ENCODE measurements around the gene MX1.
A peak's percentile ranks its signal among the peaks of the same experiment; 100 is the strongest.
"Not testable (repeated sequence)": the region's sequence is repeated elsewhere in the genome, so short reads cannot be mapped to it uniquely, and the experiment has no call there.

The MX1 gene

DNA sequence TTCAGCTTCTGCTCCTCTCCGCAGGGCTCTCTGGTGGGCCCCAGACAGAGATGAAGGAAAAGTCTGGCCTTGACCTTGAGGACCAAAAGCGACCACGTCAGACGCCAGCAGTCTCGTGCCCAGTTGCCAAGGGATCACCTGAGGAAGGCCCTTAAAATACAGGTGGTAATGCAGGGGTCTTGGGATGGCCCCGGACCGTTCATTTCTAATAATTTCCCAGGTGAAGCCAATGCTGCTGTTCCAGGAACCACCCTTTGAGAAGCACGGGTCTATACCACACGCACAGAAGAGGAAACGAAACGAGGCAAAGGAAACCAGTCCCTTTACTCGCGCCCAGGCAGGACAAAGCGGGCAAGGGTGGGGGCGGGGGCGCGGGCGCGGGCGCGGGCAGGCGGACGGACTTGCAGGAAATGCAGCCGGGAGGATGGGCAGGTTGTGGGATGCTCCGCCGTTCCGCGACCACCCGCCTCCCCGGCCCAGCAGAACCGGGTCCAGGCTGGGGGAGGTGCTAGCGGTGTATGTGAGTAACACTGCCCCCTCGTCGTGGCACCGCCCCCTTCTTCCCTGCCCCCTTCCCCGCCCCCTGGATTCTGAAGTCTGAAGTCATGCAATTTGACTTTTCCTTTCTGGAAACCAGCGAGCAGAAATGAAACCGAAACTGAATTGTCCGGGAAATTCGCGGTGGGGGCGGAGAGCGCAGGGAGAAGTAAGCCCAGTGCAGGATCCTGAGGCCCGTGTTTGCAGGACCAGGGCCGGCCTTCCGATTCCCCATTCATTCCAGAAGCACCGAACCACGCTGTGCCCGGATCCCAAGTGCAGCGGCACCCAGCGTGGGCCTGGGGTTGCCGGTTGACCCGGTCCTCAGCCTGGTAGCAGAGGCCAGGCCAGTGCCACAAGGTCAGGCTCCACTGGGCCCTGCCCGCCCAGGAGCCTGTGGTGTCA lies 5.8 kb upstream of the MX1 start:
- Histone ChIP-seq H4K91ac (ENCODE audit: low read length) (peak overlapping the region; percentile 100), H4K8ac (ENCODE audit: low read length) (peak overlapping the region; percentile 100), H3K23ac (ENCODE audit: low read length in 2 of 2) (no peak overlapping the region), H3K18ac (ENCODE audit: low read depth in 1 of 2, low read length in 2 of 2) (peak overlapping the region; percentile 91 to 100), H3K4me3 (ENCODE audit: insufficient read depth in 1 of 2, low read depth in 1 of 2, low read length in 2 of 2) (peak overlapping the region; percentile 65 to 84), H2BK15ac (ENCODE audit: low read depth, poor library complexity, severe bottlenecking) (peak overlapping the region; percentile 88), H3K9me3 (ENCODE audit: control insufficient read depth, low read length) (no peaks in the 10 kb centered on the region), H3K27ac (ENCODE audit: low read length, poor library complexity, severe bottlenecking) (peak overlapping the region; percentile 36), H3K14ac (ENCODE audit: low read length in 2 of 2) (peak overlapping the region in 1 of 2 experiments; percentile 31), H3K36me3 (ENCODE audit: control insufficient read depth in 1 of 2, insufficient read depth in 2 of 2, low read depth in 1 of 2, low read length in 2 of 2) (no peaks in the 10 kb centered on the region), H2AFZ (ENCODE audit: low read depth, low read length) (peak overlapping the region; percentile 66), H3K27me3 (ENCODE audit: control insufficient read depth in 1 of 2, insufficient read depth in 1 of 2, low read length in 2 of 2) (no peaks in the 10 kb centered on the region), H3K4me2 (ENCODE audit: low read length, poor library complexity, severe bottlenecking) (peak overlapping the region; percentile 93), H2BK120ac (ENCODE audit: low read depth, low read length) (peak overlapping the region; percentile 77), H3K4me1 (ENCODE audit: control insufficient read depth, insufficient read depth, low read depth, low read length) (peaks cover 8% of the 10 kb centered on the region), H3K9ac (ENCODE audit: low read length) (peak overlapping the region; percentile 98), H2BK5ac (ENCODE audit: low read depth, low read length, poor library complexity, severe bottlenecking) (no peak overlapping the region), H2BK12ac (ENCODE audit: low read length in 2 of 2) (peak overlapping the region; percentile 39 to 49), H3K79me1 (replicated peaks; ENCODE audit: low read length, poor library complexity, severe bottlenecking) (no peaks in the 10 kb centered on the region), H3K4ac (ENCODE audit: low read depth in 1 of 2, low read length in 2 of 2) (peak overlapping the region; percentile 30 to 99), H2AK5ac (ENCODE audit: low read length, severe bottlenecking) (peak overlapping the region; percentile 21)
- peak; percentile 93 for DNase-seq
- WGBS, result 13% methylated on average over 44 of the region's 54 CpGs

DNA sequence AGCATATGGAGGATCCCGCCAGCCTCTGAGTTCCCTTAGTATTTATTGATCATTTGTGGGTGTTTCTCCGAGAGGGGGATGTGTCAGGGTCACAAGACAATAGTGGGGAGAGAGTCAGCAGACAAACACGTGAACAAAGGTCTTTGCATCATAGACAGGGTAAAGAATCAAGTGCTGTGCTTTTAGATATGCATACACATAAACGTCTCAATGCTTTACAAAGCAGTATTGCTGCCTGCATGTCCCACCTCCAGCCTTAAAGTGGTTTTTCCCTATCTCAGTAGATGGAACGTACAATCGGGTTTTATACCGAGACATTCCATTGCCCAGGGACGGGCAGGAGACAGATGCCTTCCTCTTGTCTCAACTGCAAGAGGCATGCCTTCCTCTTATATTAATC lies 5.0 kb upstream of the MX1 start:
- not testable (repeated sequence) for H3K36me3 ChIP-seq (ENCODE audit: control insufficient read depth in 1 of 2, insufficient read depth in 2 of 2, low read depth in 1 of 2, low read length in 2 of 2); H2BK120ac ChIP-seq (ENCODE audit: low read depth, low read length); H4K8ac ChIP-seq (ENCODE audit: low read length); H3K4ac ChIP-seq (ENCODE audit: low read depth in 1 of 2, low read length in 2 of 2); H2AFZ ChIP-seq (ENCODE audit: low read depth, low read length); H3K79me1 ChIP-seq (replicated peaks; ENCODE audit: low read length, poor library complexity, severe bottlenecking); H3K4me2 ChIP-seq (ENCODE audit: low read length, poor library complexity, severe bottlenecking); DNase-seq; H3K18ac ChIP-seq (ENCODE audit: low read depth in 1 of 2, low read length in 2 of 2); H2AK5ac ChIP-seq (ENCODE audit: low read length, severe bottlenecking); H3K9me3 ChIP-seq (ENCODE audit: control insufficient read depth, low read length); H2BK5ac ChIP-seq (ENCODE audit: low read depth, low read length, poor library complexity, severe bottlenecking); H2BK15ac ChIP-seq (ENCODE audit: low read depth, poor library complexity, severe bottlenecking); H3K23ac ChIP-seq (ENCODE audit: low read length in 2 of 2); H3K27ac ChIP-seq (ENCODE audit: low read length, poor library complexity, severe bottlenecking); H3K27me3 ChIP-seq (ENCODE audit: control insufficient read depth in 1 of 2, insufficient read depth in 1 of 2, low read length in 2 of 2); H4K91ac ChIP-seq (ENCODE audit: low read length); H3K14ac ChIP-seq (ENCODE audit: low read length in 2 of 2); H2BK12ac ChIP-seq (ENCODE audit: low read length in 2 of 2)
- peaks cover 12% of the 10 kb centered on the region for H3K4me1 ChIP-seq (ENCODE audit: control insufficient read depth, insufficient read depth, low read depth, low read length)
- WGBS, result 52% methylated on average over 3 of the region's 8 CpGs
- H3K9ac ChIP-seq (ENCODE audit: low read length), result peak overlapping the region; percentile 98
- peak overlapping the region in 1 of 2 experiments; percentile 84 for H3K4me3 ChIP-seq (ENCODE audit: insufficient read depth in 1 of 2, low read depth in 1 of 2, low read length in 2 of 2)

DNA sequence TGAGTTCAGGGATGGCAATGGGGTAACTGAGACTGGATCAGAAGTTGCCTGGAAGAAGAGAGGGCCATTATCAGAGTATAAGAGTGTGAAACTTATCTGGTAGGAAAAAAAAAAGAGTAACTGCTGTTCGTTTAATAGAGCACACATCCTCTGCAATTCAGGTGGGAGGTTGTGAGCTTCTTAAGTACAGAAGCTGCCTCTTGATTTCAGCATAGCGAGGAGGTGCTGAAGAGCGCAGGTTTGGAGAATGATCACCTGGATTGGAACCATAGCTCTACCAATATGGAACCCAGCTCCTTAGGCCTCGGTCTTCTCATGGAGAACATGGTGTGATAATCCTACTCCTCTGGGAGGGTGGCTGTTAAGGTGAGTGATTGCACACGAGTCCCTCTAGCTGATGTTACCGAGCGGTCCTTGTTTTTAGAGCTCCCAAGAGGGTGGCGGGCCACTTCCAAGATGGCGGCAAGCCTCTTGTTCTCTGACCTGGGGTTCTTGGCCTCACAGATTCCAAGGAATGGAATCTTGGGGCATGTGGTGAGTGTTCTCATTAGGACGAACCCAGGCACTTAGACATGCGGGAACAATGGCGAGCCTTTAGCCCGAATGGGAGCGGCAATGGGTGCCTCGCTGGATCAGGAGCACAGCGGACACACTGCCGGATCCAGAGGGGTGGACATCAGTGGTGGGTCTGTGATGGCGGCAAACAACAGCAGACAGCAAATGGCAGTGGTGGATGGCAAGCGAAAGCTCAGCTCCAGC lies 3.3 kb upstream of the MX1 start:
- H3K4me2 ChIP-seq (ENCODE audit: low read length, poor library complexity, severe bottlenecking), result no peak overlapping the region
- no peak overlapping the region for H3K14ac ChIP-seq (ENCODE audit: low read length in 2 of 2)
- H3K18ac ChIP-seq (ENCODE audit: low read depth in 1 of 2, low read length in 2 of 2), result no peak overlapping the region
- H3K4me3 ChIP-seq (ENCODE audit: insufficient read depth in 1 of 2, low read depth in 1 of 2, low read length in 2 of 2), result no peak overlapping the region
- no peak overlapping the region for H2BK5ac ChIP-seq (ENCODE audit: low read depth, low read length, poor library complexity, severe bottlenecking)
- H3K9ac ChIP-seq (ENCODE audit: low read length), result peak overlapping the region; percentile 8
- no peaks in the 10 kb centered on the region for H3K79me1 ChIP-seq (replicated peaks; ENCODE audit: low read length, poor library complexity, severe bottlenecking)
- no peak overlapping the region for H2BK15ac ChIP-seq (ENCODE audit: low read depth, poor library complexity, severe bottlenecking)
- 97% methylated on average over 19 of the region's 19 CpGs for WGBS
- H2BK12ac ChIP-seq (ENCODE audit: low read length in 2 of 2), result no peak overlapping the region
- H2AK5ac ChIP-seq (ENCODE audit: low read length, severe bottlenecking), result peak overlapping the region; percentile 90
- no peak overlapping the region for H3K27ac ChIP-seq (ENCODE audit: low read length, poor library complexity, severe bottlenecking)
- H4K8ac ChIP-seq (ENCODE audit: low read length), result no peak overlapping the region
- H4K91ac ChIP-seq (ENCODE audit: low read length), result no peak overlapping the region
- no peak overlapping the region for H3K23ac ChIP-seq (ENCODE audit: low read length in 2 of 2)
- no peak for DNase-seq
- H3K27me3 ChIP-seq (ENCODE audit: control insufficient read depth in 1 of 2, insufficient read depth in 1 of 2, low read length in 2 of 2), result peaks cover 0 to 3% of the 10 kb centered on the region in 2 experiments
- no peak overlapping the region for H3K4ac ChIP-seq (ENCODE audit: low read depth in 1 of 2, low read length in 2 of 2)
- H3K9me3 ChIP-seq (ENCODE audit: control insufficient read depth, low read length), result no peaks in the 10 kb centered on the region
- peaks cover 15% of the 10 kb centered on the region for H3K4me1 ChIP-seq (ENCODE audit: control insufficient read depth, insufficient read depth, low read depth, low read length)
- H2AFZ ChIP-seq (ENCODE audit: low read depth, low read length), result no peak overlapping the region
- H2BK120ac ChIP-seq (ENCODE audit: low read depth, low read length), result no peak overlapping the region
- H3K36me3 ChIP-seq (ENCODE audit: control insufficient read depth in 1 of 2, insufficient read depth in 2 of 2, low read depth in 1 of 2, low read length in 2 of 2), result no peaks in the 10 kb centered on the region

DNA sequence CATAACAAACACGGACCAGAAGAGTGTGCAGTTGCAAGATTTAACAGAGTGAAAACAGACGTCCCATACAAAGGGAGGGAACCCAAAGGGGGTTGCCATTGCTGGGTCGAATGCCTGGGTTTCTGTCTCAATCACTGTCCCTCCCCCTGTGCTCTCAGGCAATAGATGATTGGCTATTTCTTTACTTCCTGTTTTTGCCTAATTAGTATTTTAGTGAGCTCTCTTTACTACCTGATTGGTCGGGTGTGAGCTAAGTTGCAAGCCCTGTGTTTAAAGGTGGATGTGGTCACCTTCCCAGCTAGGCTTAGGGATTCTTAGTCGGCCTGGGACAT lies 2.8 kb upstream of the MX1 start:
- H3K4me2 ChIP-seq (ENCODE audit: low read length, poor library complexity, severe bottlenecking); DNase-seq; H3K36me3 ChIP-seq (ENCODE audit: control insufficient read depth in 1 of 2, insufficient read depth in 2 of 2, low read depth in 1 of 2, low read length in 2 of 2); H2BK12ac ChIP-seq (ENCODE audit: low read length in 2 of 2); H3K27ac ChIP-seq (ENCODE audit: low read length, poor library complexity, severe bottlenecking); H3K79me1 ChIP-seq (replicated peaks; ENCODE audit: low read length, poor library complexity, severe bottlenecking); H4K91ac ChIP-seq (ENCODE audit: low read length); H3K9me3 ChIP-seq (ENCODE audit: control insufficient read depth, low read length); H3K4me3 ChIP-seq (ENCODE audit: insufficient read depth in 1 of 2, low read depth in 1 of 2, low read length in 2 of 2); H3K14ac ChIP-seq (ENCODE audit: low read length in 2 of 2); H3K23ac ChIP-seq (ENCODE audit: low read length in 2 of 2); H3K9ac ChIP-seq (ENCODE audit: low read length); H3K4ac ChIP-seq (ENCODE audit: low read depth in 1 of 2, low read length in 2 of 2); H4K8ac ChIP-seq (ENCODE audit: low read length); H2AK5ac ChIP-seq (ENCODE audit: low read length, severe bottlenecking); H2AFZ ChIP-seq (ENCODE audit: low read depth, low read length); H2BK120ac ChIP-seq (ENCODE audit: low read depth, low read length); H2BK15ac ChIP-seq (ENCODE audit: low read depth, poor library complexity, severe bottlenecking); H3K27me3 ChIP-seq (ENCODE audit: control insufficient read depth in 1 of 2, insufficient read depth in 1 of 2, low read length in 2 of 2); H2BK5ac ChIP-seq (ENCODE audit: low read depth, low read length, poor library complexity, severe bottlenecking); H3K18ac ChIP-seq (ENCODE audit: low read depth in 1 of 2, low read length in 2 of 2): not testable (repeated sequence)
- 82% methylated on average over 3 of the region's 5 CpGs for WGBS
- H3K4me1 ChIP-seq (ENCODE audit: control insufficient read depth, insufficient read depth, low read depth, low read length), result peaks cover 15% of the 10 kb centered on the region

All from mesenchymal stem cell (in vitro differentiated cells and primary cell).